GM21529 (cell line): Measurements from ENCODE around the gene TNNI2.
A peak's percentile ranks its signal among the peaks of the same experiment; 100 is the strongest.

Experiments used
- ATAC-seq: cut with Tn5 transposase; IDR thresholded peaks from one replicate; pipeline ENCODE4 v1.9.1; 2021; ENCODE audit not compliant: unreplicated experiment

Gene TNNI2

GRCh38 chr11:1832211-1832919, 6.4 kb upstream of the TNNI2 start:
- ATAC-seq: no peak

DNA sequence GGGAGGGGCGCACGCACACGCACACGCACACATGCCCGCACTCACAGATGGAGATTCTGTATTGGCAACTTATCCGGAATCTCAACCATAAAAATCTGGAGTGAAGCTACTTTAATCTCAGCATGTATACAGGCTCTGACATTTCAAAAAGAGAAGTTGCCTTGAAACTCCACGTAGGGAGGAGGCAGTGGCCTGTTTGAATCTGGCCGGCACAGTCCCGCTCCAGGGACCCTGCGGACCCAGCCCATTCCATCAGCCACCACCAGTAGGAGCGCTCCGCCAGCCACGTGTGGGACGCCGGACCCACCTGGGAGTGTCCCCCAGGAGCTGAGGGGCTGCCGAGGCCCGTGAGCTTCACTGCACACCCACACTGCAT, 5.9 kb upstream of the TNNI2 start:
- ATAC-seq: no peak

- ATAC-seq: no peak
Measured at GRCh38 chr11:1834062-1834610, 4.6 kb upstream of the TNNI2 start.

GRCh38 chr11:1834779-1835670, 3.8 kb upstream of the TNNI2 start, which contains the start of gene SYT8:
Gene SYT8 (plus strand): TSS chr11:1834990. CDS start chr11:1835106, 116 bp downstream.
- no peak for ATAC-seq

DNA sequence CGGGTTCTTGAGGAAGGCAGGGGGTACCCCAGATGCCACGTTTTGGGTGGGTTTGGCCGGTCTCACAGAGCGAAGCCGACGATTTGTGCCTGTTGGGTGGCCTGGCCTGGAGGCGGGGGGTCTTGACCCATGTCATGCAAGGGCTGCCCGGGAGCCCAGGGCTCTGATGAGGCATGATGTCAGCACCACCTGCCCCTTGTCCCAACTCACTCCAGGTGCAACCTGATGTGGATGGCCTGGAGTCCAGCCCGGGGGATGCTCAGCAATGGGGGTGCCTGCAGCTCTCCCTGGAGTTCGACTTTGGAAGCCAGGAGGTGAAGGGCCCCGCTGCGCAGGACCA, 3.1 kb upstream of the TNNI2 start:
- no peak for ATAC-seq

- no peak for ATAC-seq
Measured at GRCh38 chr11:1836011-1836945, 2.5 kb upstream of the TNNI2 start.

DNA sequence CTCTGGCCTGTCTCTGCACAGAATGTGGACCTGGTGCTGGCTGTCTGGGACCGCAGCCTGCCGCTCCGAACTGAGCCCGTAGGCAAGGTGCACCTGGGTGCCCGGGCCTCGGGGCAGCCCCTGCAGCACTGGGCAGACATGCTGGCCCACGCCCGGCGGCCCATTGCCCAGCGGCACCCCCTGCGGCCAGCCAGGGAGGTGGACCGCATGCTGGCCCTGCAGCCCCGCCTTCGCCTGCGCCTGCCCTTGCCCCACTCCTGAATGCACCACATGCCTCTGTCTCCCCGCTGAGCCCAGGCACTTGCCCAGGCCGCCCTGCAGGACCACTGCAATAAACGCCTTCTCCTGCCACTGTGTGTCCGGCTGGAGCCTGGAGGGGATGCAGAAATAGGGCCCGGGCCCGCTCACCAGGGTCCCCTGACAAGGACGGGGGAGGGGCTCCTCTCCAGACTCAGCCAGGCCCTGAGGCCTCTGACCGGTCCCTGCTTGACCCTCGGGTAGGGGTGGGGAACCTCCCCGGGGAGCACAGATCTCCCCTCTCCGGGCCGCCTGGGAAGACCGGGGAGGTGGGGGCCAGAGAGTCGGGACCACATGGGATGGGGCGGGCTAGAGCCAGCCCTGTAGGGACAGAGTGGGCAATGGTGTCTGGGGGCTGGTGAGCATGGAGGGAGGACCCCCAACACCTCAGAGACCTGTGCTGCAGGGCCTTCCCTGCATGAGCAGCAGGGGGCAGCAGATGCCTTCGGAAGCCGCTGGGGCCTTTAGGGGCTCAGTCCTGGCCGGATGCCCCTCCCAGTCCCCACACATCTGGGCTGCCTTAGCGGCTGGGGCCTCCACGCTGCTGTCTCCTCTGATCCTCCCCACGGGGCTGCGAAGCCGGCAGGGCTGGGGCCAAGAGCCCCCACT, 1.4 kb upstream of the TNNI2 start:
- ATAC-seq: peak; percentile 52

- no peak for ATAC-seq
Measured at GRCh38 chr11:1838077-1838425, 730 bp upstream of the TNNI2 start.

DNA sequence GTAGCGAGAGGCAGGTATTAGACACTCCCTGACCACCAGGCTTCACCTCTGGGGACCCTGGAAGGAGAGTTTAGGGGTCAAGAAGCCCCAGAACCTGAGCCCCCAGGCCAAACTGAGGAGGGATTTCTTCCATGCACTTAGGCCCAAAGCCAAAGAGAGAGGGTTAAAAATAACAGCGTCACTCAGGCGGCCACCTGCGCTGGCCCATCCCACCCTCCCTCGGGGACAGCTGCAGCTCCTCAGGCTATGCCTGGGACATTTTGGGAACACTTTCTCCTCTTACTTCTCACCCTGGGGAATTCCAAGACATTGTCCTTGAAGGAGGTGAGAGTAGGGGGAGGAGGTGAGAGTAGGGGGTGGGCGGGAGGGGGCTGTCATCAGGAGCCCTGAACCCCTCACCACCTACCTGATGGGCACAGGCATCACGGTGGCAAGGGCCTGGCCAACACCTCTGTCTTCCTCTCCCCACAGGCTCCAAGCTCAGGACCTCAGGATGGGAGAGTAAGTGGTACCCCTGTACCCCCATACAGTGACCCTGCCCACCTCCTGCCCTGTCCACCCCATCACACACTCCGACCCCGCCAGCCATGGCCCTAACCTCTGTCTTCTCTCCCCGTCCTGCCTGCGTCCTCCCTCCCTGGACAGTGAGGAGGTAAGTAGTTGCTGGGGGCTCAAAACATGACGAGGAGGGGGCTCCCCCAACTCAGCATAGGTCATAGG, 583 bp downstream of the TNNI2 start:
- no peak for ATAC-seq

DNA sequence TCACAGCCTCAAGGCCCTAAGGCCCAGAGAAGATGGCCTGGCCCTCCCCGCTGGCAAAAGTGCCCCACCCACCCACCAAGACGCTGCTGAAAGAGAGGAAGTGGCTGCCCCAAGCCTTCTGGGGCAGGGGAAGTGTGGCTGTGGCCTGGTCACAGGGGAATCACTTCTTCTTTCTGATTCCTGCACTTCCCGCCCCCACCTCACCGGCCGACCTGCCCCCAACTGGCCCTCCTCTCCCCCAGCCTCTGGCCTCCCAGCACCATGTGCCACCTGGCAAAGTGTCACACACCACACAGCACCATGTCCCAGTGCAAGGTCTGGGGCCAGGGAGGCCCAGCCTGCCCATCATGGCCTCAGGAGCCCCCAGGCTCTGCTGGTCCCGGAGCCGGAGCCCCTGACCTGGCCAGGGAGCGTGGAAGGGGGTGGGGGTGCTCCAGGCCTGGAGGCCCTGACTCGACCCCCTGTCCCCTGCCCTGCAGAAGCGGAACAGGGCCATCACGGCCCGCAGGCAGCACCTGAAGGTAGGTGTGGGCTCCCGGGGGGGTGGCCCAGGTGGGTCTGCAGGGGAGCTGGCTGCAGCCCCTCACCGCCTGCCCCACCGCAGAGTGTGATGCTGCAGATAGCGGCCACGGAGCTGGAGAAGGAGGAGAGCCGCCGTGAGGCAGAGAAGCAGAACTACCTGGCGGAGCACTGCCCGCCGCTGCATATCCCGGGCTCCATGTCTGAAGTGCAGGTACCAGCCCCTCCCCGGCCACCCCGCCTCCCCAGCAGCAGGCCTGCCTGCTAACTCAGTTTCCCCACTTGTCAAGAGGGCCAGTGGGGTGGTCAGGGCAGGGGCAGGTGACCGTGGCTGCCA, 1.4 kb downstream of the TNNI2 start:
- ATAC-seq: peak; percentile 43

DNA sequence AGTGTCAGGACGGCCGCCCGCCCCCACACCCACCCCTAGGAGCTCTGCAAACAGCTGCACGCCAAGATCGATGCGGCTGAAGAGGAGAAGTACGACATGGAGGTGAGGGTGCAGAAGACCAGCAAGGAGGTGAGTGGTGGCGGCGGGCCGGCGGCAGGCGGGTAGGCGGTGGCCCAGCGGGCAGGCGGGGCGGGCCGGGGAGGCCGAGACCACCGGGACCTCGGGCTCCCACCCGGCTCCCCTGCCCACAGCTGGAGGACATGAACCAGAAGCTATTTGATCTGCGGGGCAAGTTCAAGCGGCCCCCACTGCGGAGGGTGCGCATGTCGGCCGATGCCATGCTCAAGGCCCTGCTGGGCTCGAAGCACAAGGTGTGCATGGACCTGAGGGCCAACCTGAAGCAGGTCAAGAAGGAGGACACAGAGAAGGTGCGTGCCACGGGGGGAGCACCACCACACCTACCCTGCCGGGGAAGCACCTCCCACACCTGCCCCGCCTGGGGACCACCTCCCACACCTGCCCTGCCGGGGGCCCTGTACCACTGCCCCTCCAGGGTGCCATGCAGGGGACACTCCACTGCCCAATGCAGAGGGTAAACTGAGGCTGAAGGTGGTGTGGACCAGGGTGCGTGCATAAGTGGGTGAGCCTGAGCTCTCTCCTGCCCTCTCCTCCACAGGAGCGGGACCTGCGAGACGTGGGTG, 2.1 kb downstream of the TNNI2 start:
- no peak for ATAC-seq

GRCh38 chr11:1841511-1842148, 2.8 kb downstream of the TNNI2 start:
- no peak for ATAC-seq

- ATAC-seq: no peak
Measured at GRCh38 chr11:1842149-1843097, 3.6 kb downstream of the TNNI2 start.

DNA sequence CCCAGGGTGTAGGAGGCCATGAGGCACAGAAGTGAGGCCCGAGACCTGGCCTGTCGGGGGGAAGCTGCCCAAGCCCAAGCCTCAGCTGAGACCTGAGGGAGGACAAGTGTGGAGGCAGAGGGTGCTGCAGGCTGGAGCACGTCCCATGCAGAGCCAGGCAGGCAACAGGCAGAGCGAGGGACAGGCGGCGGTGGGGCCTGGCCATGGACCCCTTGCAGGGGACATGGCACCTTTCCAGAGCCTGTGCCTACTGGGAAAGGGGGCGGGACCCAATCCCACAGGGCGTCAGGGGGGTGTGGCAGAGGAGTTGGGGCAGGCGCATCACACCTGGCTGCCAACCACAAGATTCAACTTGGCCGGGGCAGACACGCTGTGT, 4.3 kb downstream of the TNNI2 start:
- no peak for ATAC-seq

GRCh38 chr11:1843796-1844195, 5.0 kb downstream of the TNNI2 start:
- no peak for ATAC-seq
